ENCODE results near the gene KRTAP1-3.
"Not testable (repeated sequence)": the region's sequence is repeated elsewhere in the genome, so short reads cannot be mapped to it uniquely, and the experiment has no call there.

The KRTAP1-3 gene

GRCh38 chr17:41034346-41034935 is at the start of gene KRTAP1-3:
Gene KRTAP1-3 (minus strand): TSS chr17:41034874. CDS start chr17:41034821, 53 bp downstream.
- not testable (repeated sequence) for DNase-seq

GRCh38 chr17:41084100-41084856 is 49.6 kb upstream of the KRTAP1-3 start, which contains the start of gene KRTAP4-7:
Gene KRTAP4-7 (plus strand): TSS chr17:41084150. CDS start chr17:41084207, 57 bp downstream.
- DNase-seq, result not testable (repeated sequence)

GRCh38 chr17:41083427-41083826 is 48.8 kb upstream of the KRTAP1-3 start:
- not testable (repeated sequence) for DNase-seq

GRCh38 chr17:41082626-41083025 is 48.0 kb upstream of the KRTAP1-3 start:
- DNase-seq, result no peak

- no peak for DNase-seq
Measured at GRCh38 chr17:41076788-41077187, 42.1 kb upstream of the KRTAP1-3 start.

- DNase-seq, result no peak
Measured at GRCh38 chr17:41073676-41074075, 39.0 kb upstream of the KRTAP1-3 start.

GRCh38 chr17:41071606-41072360 is 37.1 kb upstream of the KRTAP1-3 start:
- no peak for DNase-seq

GRCh38 chr17:41069031-41069430 is 34.4 kb upstream of the KRTAP1-3 start:
- no peak for DNase-seq

- no peak for DNase-seq
Measured at GRCh38 chr17:41067281-41067680, 32.6 kb upstream of the KRTAP1-3 start.

- no peak for DNase-seq
Measured at GRCh38 chr17:41065829-41066624, 31.4 kb upstream of the KRTAP1-3 start, which contains the start of gene KRTAP2-4. Gene KRTAP2-4 (minus strand): TSS chr17:41065879. CDS start chr17:41065845, 34 bp downstream.

- not testable (repeated sequence) for DNase-seq
Measured at GRCh38 chr17:41065016-41065689, 30.5 kb upstream of the KRTAP1-3 start.

GRCh38 chr17:41064301-41064700 is 29.6 kb upstream of the KRTAP1-3 start:
- DNase-seq, result no peak

- no peak for DNase-seq
Measured at GRCh38 chr17:41063449-41063848, 28.8 kb upstream of the KRTAP1-3 start.

- no peak for DNase-seq
Measured at GRCh38 chr17:41061964-41062363, 27.3 kb upstream of the KRTAP1-3 start.

GRCh38 chr17:41060052-41060604 is 25.5 kb upstream of the KRTAP1-3 start, which contains the start of gene KRTAP2-3:
Gene KRTAP2-3 (minus strand): TSS chr17:41060114. CDS start chr17:41060050, 64 bp downstream.
- peak; percentile 26 for DNase-seq

- DNase-seq, result not testable (repeated sequence)
Measured at GRCh38 chr17:41059276-41060051, 24.8 kb upstream of the KRTAP1-3 start.

- DNase-seq, result no peak
Measured at GRCh38 chr17:41058741-41059140, 24.1 kb upstream of the KRTAP1-3 start.

- DNase-seq, result no peak
Measured at GRCh38 chr17:41057547-41057946, 22.9 kb upstream of the KRTAP1-3 start.

- DNase-seq, result not testable (repeated sequence)
Measured at GRCh38 chr17:41055130-41055529, 20.5 kb upstream of the KRTAP1-3 start, which contains the start of gene KRTAP2-2. Gene KRTAP2-2 (minus strand): TSS chr17:41055230. CDS start chr17:41055211, 19 bp downstream.

- not testable (repeated sequence) for DNase-seq
Measured at GRCh38 chr17:41054556-41054955, 19.9 kb upstream of the KRTAP1-3 start.

All from T1000 (cell line).